Pulmonary artery endothelial cell (primary cell): ENCODE results near the gene ZNF398. TPM values are rescaled to one million over a fixed set of nuclear protein-coding genes. Genes with fewer than 3 reads are reported as not detected.

Experiments
- DNase-seq: peaks from one replicate; pipeline ENCODE4 v3.0.0-alpha.2; 2011; ENCODE audit warnings: low read depth, low spot score
- total RNA-seq: library from RNA; depleted of rRNA; stranded (reverse); fragments of >200 nt; gene quantifications from 2 replicates; pipeline ENCODE4 v1.2.3, GENCODE V29; 2014

Gene ZNF398
- total RNA-seq, 1 donor from 2014 or later: 4.9 TPM

GRCh38 chr7:149195180-149196150, 48.2 kb downstream of the ZNF398 start, which contains the start of gene ZNF282:
Gene ZNF282, plus strand, starts transcription at chr7:149195546. Its CDS starts 44 bp downstream, at chr7:149195590.
- DNase-seq: peak; percentile 67

GRCh38 chr7:149196151-149196704, 49.0 kb downstream of the ZNF398 start:
- no peak for DNase-seq

- DNase-seq: no peak
Observed at GRCh38 chr7:149196705-149197171, 49.5 kb downstream of the ZNF398 start.

- no peak for DNase-seq
Observed at GRCh38 chr7:149197675-149198074, 50.4 kb downstream of the ZNF398 start.

- no peak for DNase-seq
Observed at GRCh38 chr7:149198161-149198816, 51.0 kb downstream of the ZNF398 start.

GRCh38 chr7:149199234-149199995, 52.2 kb downstream of the ZNF398 start:
- no peak for DNase-seq

- no peak for DNase-seq
Observed at GRCh38 chr7:149202831-149203231, 55.6 kb downstream of the ZNF398 start.

GRCh38 chr7:149205690-149206381, 58.6 kb downstream of the ZNF398 start:
- DNase-seq: no peak

- no peak for DNase-seq
Observed at GRCh38 chr7:149207324-149208035, 60.2 kb downstream of the ZNF398 start.

GRCh38 chr7:149209518-149210269, 62.4 kb downstream of the ZNF398 start:
- no peak for DNase-seq

- no peak for DNase-seq
Observed at GRCh38 chr7:149210551-149210950, 63.3 kb downstream of the ZNF398 start.

- no peak for DNase-seq
Observed at GRCh38 chr7:149214020-149214720, 66.9 kb downstream of the ZNF398 start.

GRCh38 chr7:149216402-149216801, 69.1 kb downstream of the ZNF398 start:
- DNase-seq: no peak

- DNase-seq: peak; percentile 54
Observed at GRCh38 chr7:149217570-149217969, 70.3 kb downstream of the ZNF398 start.

- no peak for DNase-seq
Observed at GRCh38 chr7:149218469-149219420, 71.5 kb downstream of the ZNF398 start.

GRCh38 chr7:149220534-149220933, 73.3 kb downstream of the ZNF398 start:
- DNase-seq: no peak

- DNase-seq: no peak
Observed at GRCh38 chr7:149223176-149223575, 75.9 kb downstream of the ZNF398 start.
